Measurements from ENCODE around the gene CATSPERE. TPM values are rescaled to one million over a fixed set of nuclear protein-coding genes. Genes with fewer than 3 reads are reported as not detected.

The CATSPERE gene
- 0.30 and 0.65 TPM in 2 replicates for total RNA-seq

GRCh38 chr1:244461245-244462071 is at the start of gene CATSPERE:
TSS of gene CATSPERE (plus strand) at chr1:244461273. CDS start at chr1:244461430, 157 bp downstream.

GRCh38 chr1:244451539-244451950 is 9.5 kb upstream of the CATSPERE start, which contains the start of gene ADSS2:
TSS of gene ADSS2 (minus strand) at chr1:244451909. CDS start at chr1:244451817, 92 bp downstream.

GRCh38 chr1:244652623-244653438 is 191.8 kb downstream of the CATSPERE start, which contains the start of gene DESI2:
TSS of gene DESI2 (plus strand) at chr1:244653126. CDS start at chr1:244653314, 188 bp downstream.

Other genes with a start within 250 kb of the CATSPERE start
- 98.4 and 125 TPM in 2 replicates for gene ADSS2, start 9.4 kb upstream of the CATSPERE start, total RNA-seq
- 54.2 and 64.7 TPM in 2 replicates for gene DESI2, start 191.9 kb downstream of the CATSPERE start, total RNA-seq

Data from epithelial cell of umbilical artery (primary cell).